H1 (cell line): ENCODE measurements around the gene NCBP2.

Source experiments
- CHD2 ChIP-seq: IDR thresholded peaks from 2 replicates; pipeline ENCODE4 v1.6.1; 2012; ENCODE audit warnings: low read length, improper control_type of control experiment
- EGR1 ChIP-seq: IDR thresholded peaks from 2 replicates; pipeline ENCODE4 v1.6.1; 2011; ENCODE audit warnings: low read depth, low read length, borderline replicate concordance
- EZH2 ChIP-seq: fragments of 200-600 bp; sonication (generic); IDR thresholded peaks from 2 replicates; pipeline ENCODE4 v1.7.1; 2012; ENCODE audit warnings: low read depth, mild to moderate bottlenecking, moderate library complexity, low read length, inconsistent platforms; ENCODE audit not compliant: severe bottlenecking
- HDAC6 ChIP-seq: IDR thresholded peaks from one replicate; pipeline ENCODE4 v1.7.1; 2012; ENCODE audit warnings: low read depth, mild to moderate bottlenecking, inconsistent platforms, low read length, moderate library complexity
- JUND ChIP-seq: IDR thresholded peaks from 2 replicates; pipeline ENCODE4 v1.6.1; 2011; ENCODE audit warnings: mild to moderate bottlenecking, improper control_type of control experiment, low read length
- KDM1A ChIP-seq: fragments of 200-600, 300-600 bp; sonication (generic); IDR thresholded peaks from 2 replicates; pipeline ENCODE4 v1.7.1; 2016; ENCODE audit warnings: mild to moderate bottlenecking, low read length, borderline replicate concordance
- POLR2AphosphoS5 ChIP-seq: IDR thresholded peaks from 2 replicates; pipeline ENCODE4 v1.6.1; 2011; ENCODE audit warnings: low read depth, low read length
- RXRA ChIP-seq: IDR thresholded peaks from 2 replicates; pipeline ENCODE4 v1.6.1; 2011; ENCODE audit warnings: low read depth, mild to moderate bottlenecking, low read length, moderate library complexity; ENCODE audit not compliant: insufficient read depth
- YY1 ChIP-seq: IDR thresholded peaks from 2 replicates; pipeline ENCODE4 v1.6.1; 2011; ENCODE audit warnings: low read depth, mild to moderate bottlenecking, low read length
- TF ChIP-seq, protein P1 (sequence below), 3 experiments: IDR thresholded peaks; 1 replicate in 2 of 3; 2 replicates in 1 of 3; pipeline versions ENCODE4 v1.5.1 to v1.6.1; 2011; ENCODE audit warnings: low read length in 3 of 3, mild to moderate bottlenecking in 3 of 3, inconsistent platforms in 2 of 3, low read depth in 1 of 3, moderate library complexity in 1 of 3; ENCODE audit not compliant: insufficient read depth in 1 of 3; ENCODE audit errors: control extremely low read depth in 1 of 3
- TF ChIP-seq, protein P2 (sequence below): IDR thresholded peaks from 2 replicates; pipeline ENCODE4 v1.6.1; 2012; ENCODE audit warnings: low read length, inconsistent platforms

GRCh38 chr3:196991581-196992460 lies 49.5 kb upstream of the NCBP2 start:
- TF ChIP-seq EZH2 (no peak), HDAC6 (no peak), JUND (no peak), POLR2AphosphoS5 (no peak), RXRA (no peak), EGR1 (no peak), KDM1A (no peak), YY1 (no peak), CHD2 (no peak)
- TF ChIP-seq, protein P1, sequence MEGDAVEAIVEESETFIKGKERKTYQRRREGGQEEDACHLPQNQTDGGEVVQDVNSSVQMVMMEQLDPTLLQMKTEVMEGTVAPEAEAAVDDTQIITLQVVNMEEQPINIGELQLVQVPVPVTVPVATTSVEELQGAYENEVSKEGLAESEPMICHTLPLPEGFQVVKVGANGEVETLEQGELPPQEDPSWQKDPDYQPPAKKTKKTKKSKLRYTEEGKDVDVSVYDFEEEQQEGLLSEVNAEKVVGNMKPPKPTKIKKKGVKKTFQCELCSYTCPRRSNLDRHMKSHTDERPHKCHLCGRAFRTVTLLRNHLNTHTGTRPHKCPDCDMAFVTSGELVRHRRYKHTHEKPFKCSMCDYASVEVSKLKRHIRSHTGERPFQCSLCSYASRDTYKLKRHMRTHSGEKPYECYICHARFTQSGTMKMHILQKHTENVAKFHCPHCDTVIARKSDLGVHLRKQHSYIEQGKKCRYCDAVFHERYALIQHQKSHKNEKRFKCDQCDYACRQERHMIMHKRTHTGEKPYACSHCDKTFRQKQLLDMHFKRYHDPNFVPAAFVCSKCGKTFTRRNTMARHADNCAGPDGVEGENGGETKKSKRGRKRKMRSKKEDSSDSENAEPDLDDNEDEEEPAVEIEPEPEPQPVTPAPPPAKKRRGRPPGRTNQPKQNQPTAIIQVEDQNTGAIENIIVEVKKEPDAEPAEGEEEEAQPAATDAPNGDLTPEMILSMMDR (IDR thresholded peaks at IDR 0.05; ENCODE audit: control extremely low read depth in 1 of 3, insufficient read depth in 1 of 3, low read depth in 1 of 3, low read length in 3 of 3): peak in 1 of 3 experiments; percentile 4; a peak in 1 of 4 replicates
- TF ChIP-seq, protein P2, sequence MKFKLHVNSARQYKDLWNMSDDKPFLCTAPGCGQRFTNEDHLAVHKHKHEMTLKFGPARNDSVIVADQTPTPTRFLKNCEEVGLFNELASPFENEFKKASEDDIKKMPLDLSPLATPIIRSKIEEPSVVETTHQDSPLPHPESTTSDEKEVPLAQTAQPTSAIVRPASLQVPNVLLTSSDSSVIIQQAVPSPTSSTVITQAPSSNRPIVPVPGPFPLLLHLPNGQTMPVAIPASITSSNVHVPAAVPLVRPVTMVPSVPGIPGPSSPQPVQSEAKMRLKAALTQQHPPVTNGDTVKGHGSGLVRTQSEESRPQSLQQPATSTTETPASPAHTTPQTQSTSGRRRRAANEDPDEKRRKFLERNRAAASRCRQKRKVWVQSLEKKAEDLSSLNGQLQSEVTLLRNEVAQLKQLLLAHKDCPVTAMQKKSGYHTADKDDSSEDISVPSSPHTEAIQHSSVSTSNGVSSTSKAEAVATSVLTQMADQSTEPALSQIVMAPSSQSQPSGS: no peak
